ENCODE data around the gene FOXK2. TPM values are rescaled to one million over a fixed set of nuclear protein-coding genes. Genes with fewer than 3 reads are reported as not detected.

FOXK2 gene
- total and polyA plus RNA-seq, 2 experiments from 2014 or later = 30.2 to 37.7 TPM

DNA sequence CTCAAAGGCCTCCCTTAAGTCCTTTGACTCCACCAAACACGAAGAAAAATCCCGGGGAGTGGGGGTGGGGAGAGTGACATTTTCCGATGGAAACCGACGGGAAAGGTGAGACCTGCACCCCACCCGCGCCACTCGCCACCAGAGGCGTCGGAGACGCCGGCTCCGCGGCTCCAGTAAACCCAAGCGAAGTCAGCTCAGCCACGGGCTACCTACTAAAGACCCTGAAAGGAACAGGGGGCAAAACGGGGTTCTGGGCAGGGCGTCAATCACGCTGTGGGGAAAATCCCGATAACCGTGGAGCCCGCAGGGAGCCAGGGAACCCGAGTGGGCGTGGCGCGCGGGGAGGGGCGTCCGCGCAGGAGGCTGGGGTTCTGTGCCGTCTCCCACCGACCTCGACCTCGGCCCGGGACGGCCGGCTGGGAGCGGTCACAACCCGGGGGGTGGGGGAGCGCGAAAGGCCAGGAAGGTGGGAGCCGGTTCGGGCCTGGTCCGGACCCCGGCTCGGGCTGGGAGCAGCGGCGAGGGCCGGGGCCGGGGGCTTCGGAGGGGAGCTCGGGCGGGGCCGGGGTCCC, 128.1 kb downstream of the FOXK2 start:
- peak overlapping the region; percentile 99 for H3K27ac ChIP-seq
- H4K20me1 ChIP-seq (ENCODE audit: insufficient read depth, poor library complexity, severe bottlenecking) = peaks cover 49% of the 10 kb centered on the region
- WGBS (ENCODE audit: low lambda C conversion rate, missing lambda C conversion rate) = 2% methylated on average over 45 of the region's 54 CpGs
- H3K79me2 ChIP-seq = peaks cover 52% of the 10 kb centered on the region
- H2AFZ ChIP-seq = peak overlapping the region; percentile 40
- no peaks in the 10 kb centered on the region for H3K27me3 ChIP-seq
- H3K36me3 ChIP-seq (replicated peaks; ENCODE audit: insufficient read depth, low read depth) = no peaks in the 10 kb centered on the region
- H3K4me3 ChIP-seq = peak overlapping the region; percentile 99
- H3K4me1 ChIP-seq (ENCODE audit: insufficient read depth) = peaks cover 12% of the 10 kb centered on the region
- TF ChIP-seq EZH2phosphoT487 (IDR thresholded peaks at IDR 0.05; ENCODE audit: low read depth, severe bottlenecking, unreplicated experiment) = no peak
- TF ChIP-seq, protein P1, sequence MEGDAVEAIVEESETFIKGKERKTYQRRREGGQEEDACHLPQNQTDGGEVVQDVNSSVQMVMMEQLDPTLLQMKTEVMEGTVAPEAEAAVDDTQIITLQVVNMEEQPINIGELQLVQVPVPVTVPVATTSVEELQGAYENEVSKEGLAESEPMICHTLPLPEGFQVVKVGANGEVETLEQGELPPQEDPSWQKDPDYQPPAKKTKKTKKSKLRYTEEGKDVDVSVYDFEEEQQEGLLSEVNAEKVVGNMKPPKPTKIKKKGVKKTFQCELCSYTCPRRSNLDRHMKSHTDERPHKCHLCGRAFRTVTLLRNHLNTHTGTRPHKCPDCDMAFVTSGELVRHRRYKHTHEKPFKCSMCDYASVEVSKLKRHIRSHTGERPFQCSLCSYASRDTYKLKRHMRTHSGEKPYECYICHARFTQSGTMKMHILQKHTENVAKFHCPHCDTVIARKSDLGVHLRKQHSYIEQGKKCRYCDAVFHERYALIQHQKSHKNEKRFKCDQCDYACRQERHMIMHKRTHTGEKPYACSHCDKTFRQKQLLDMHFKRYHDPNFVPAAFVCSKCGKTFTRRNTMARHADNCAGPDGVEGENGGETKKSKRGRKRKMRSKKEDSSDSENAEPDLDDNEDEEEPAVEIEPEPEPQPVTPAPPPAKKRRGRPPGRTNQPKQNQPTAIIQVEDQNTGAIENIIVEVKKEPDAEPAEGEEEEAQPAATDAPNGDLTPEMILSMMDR (IDR thresholded peaks at IDR 0.05; ENCODE audit: poor library complexity) = no peak
- H3K4me2 ChIP-seq = peak overlapping the region; percentile 84
- DNase-seq (ENCODE audit: low spot score) = peak; percentile 68
- H3K9me3 ChIP-seq (ENCODE audit: low read depth) = no peaks in the 10 kb centered on the region
- no peaks in the 10 kb centered on the region for H3K9me2 ChIP-seq (replicated peaks; ENCODE audit: insufficient read depth)

DNA sequence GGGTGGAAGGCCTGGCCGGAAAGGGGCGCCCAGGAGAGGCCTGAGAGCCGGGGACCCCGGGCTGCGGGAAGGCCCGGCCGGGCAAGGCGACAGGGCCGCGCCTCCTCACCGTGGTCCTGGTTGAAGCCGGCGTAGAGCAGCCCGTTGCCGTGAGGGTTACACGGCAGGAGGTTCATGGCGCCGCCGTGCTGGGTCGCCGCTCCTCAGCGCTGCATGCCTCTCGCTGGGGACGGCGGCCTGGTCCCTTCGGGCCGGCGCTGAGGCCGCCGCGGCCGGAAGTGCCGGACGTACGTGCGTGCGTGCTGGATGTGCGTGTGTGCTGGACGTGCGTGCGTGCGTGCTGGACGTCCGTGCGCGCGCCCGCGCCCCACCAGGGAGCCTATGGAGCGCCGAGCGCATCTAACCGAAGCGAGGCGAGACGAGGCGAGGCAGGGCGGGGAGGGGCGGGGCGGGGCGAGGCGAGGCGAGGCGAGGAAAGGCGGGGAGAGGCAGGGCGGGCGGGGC, 128.7 kb downstream of the FOXK2 start, which contains the start of gene WDR45B:
Gene WDR45B (minus strand): TSS at position 280 of the 504 bp plus-strand sequence. CDS start 104 bp downstream, at position 176.
- no peaks in the 10 kb centered on the region for H3K36me3 ChIP-seq (replicated peaks; ENCODE audit: insufficient read depth, low read depth)
- peak within 1 kb of the TSS; percentile 40 for H2AFZ ChIP-seq
- H3K4me1 ChIP-seq (ENCODE audit: insufficient read depth) = peaks cover 12% of the 10 kb centered on the region
- 3% methylated on average over 25 of the region's 67 CpGs for WGBS (ENCODE audit: low lambda C conversion rate, missing lambda C conversion rate)
- no peaks in the 10 kb centered on the region for H3K9me3 ChIP-seq (ENCODE audit: low read depth)
- peak within 1 kb of the TSS; percentile 99 for H3K27ac ChIP-seq
- no peaks in the 10 kb centered on the region for H3K9me2 ChIP-seq (replicated peaks; ENCODE audit: insufficient read depth)
- peak within 1 kb of the TSS; percentile 88 for H3K4me2 ChIP-seq
- peak; percentile 98 for DNase-seq (ENCODE audit: low spot score)
- H3K79me2 ChIP-seq = peaks cover 47% of the 10 kb centered on the region
- H3K27me3 ChIP-seq = no peaks in the 10 kb centered on the region
- TF ChIP-seq EZH2phosphoT487 (IDR thresholded peaks at IDR 0.05; ENCODE audit: low read depth, severe bottlenecking, unreplicated experiment) (no peak), EZH2 (IDR thresholded peaks at IDR 0.05; ENCODE audit: borderline replicate concordance) (no peak)
- TF ChIP-seq, protein P1 (IDR thresholded peaks at IDR 0.05; ENCODE audit: poor library complexity) = no peak
- peaks cover 44% of the 10 kb centered on the region for H4K20me1 ChIP-seq (ENCODE audit: insufficient read depth, poor library complexity, severe bottlenecking)
- H3K4me3 ChIP-seq = peak within 1 kb of the TSS; percentile 99

DNA sequence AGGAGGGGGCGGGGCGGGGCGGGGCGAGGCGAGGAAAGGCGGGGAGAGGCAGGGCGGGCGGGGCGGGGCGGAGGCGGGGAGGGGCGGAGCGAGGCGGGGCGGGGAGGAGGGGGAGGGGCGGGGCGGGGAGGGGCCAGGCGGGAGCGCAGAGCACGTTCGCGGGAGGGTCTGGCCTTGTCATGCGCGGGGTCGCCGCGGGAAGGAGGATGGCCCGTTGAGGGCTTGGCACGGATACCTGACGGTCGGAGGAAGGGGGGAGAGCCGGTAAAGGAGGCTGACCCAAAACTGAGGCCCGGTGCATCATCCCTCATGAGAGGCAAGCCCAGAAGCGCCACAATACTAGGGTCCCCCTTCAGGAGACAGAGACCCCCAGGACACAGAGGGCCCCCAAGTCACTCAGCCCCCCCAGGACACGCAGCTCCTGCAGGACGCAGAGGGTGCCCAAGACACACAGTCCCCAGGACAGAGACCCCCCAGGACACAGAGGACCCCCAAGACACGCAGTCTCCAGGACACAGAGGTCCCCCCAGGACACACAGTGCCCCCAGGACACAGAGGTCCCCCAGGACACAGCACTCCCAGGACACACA, 129.3 kb downstream of the FOXK2 start:
- peaks cover 12% of the 10 kb centered on the region for H3K4me1 ChIP-seq (ENCODE audit: insufficient read depth)
- no peaks in the 10 kb centered on the region for H3K36me3 ChIP-seq (replicated peaks; ENCODE audit: insufficient read depth, low read depth)
- H3K79me2 ChIP-seq = peaks cover 41% of the 10 kb centered on the region
- TF ChIP-seq EZH2 (IDR thresholded peaks at IDR 0.05; ENCODE audit: borderline replicate concordance) (no peak), EZH2phosphoT487 (IDR thresholded peaks at IDR 0.05; ENCODE audit: low read depth, severe bottlenecking, unreplicated experiment) (no peak)
- TF ChIP-seq, protein P1 (IDR thresholded peaks at IDR 0.05; ENCODE audit: poor library complexity) = no peak
- peak overlapping the region; percentile 88 for H3K4me2 ChIP-seq
- DNase-seq (ENCODE audit: low spot score) = no peak
- no peaks in the 10 kb centered on the region for H3K9me3 ChIP-seq (ENCODE audit: low read depth)
- no peaks in the 10 kb centered on the region for H3K27me3 ChIP-seq
- peak overlapping the region; percentile 56 for H3K27ac ChIP-seq
- H3K9me2 ChIP-seq (replicated peaks; ENCODE audit: insufficient read depth) = no peaks in the 10 kb centered on the region
- H3K4me3 ChIP-seq = no peak overlapping the region
- H2AFZ ChIP-seq = peak overlapping the region; percentile 40
- 71% methylated on average over 4 of the region's 37 CpGs for WGBS (ENCODE audit: low lambda C conversion rate, missing lambda C conversion rate)
- peaks cover 38% of the 10 kb centered on the region for H4K20me1 ChIP-seq (ENCODE audit: insufficient read depth, poor library complexity, severe bottlenecking)
